ENCODE measurements around the gene PKD2. TPM values are rescaled to one million over a fixed set of nuclear protein-coding genes. Genes with fewer than 3 reads are reported as not detected.

PKD2 gene
- total RNA-seq, 2 experiments from 2014 or later, result 9.5 to 10.9 TPM

DNA sequence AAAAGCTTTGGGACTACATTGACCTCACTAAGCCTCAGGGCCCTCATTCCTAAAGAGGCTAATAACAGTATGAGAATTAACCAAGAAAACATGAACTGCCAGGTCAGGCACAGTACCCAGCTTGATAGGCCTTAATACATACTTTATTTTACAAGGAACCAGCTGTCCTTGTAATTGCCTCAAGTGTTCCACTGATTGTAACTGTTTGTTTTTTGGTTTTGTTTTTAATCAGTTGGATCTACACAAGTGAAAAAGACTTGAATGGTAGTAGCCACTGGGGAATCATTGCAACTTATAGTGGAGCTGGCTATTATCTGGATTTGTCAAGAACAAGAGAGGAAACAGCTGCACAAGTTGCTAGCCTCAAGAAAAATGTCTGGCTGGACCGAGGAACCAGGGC lies 35.6 kb downstream of the PKD2 start:
- POLR2A ChIA-PET, result no interaction called here
- no peak for ATAC-seq (ENCODE audit: low read depth)
- H3K4me3 Mint-ChIP-seq, result no peak overlapping the region

DNA sequence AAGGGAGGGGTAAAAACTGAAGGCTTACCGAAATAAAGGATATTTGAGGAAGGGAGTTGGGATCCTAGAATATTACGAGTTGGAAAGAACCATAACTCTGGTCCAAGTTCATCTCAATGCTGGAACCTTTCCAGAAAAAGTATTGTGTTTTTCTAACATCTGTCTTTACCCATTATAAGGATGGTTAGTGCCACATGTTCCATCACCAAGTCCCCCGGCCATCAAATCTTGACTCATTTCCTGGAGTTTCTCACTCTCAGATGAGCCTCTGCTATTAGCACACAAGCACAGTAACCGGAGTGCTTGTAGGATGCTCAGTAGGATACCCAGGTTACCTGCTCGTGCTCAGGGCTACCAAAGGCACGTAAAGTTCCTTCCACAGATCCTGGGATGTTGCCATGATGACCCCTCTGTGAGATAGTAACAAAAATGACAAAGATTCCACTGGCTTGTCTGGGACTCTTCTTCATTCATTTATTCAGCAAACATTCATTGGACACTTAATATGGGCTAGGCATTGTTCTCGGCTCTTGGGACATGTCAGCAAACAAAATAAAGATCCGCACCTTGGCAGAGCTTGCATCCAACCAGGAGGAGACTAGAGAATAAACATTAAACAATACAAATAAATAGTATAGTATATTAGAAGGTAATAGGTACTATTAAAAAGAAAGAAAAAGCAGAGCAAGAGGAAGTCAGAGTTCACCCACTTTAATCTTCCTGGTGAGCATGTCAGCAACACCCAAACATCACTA lies 36.3 kb downstream of the PKD2 start:
- ATAC-seq (ENCODE audit: low read depth), result no peak
- H3K4me3 Mint-ChIP-seq, result no peak overlapping the region
- no peaks in the 10 kb centered on the region for H3K4me1 Mint-ChIP-seq
- DNase-seq, result no peak
- POLR2A ChIA-PET, result no interaction called here
- no peaks in the 10 kb centered on the region for H3K27me3 Mint-ChIP-seq
- no peak overlapping the region for H3K27ac Mint-ChIP-seq
- no peaks in the 10 kb centered on the region for H3K9me3 Mint-ChIP-seq
- peaks cover 24% of the 10 kb centered on the region for H3K36me3 Mint-ChIP-seq

More for the DNA sequence above, 35.6 kb downstream of the PKD2 start:
- no peak overlapping the region for H3K27ac Mint-ChIP-seq
- no peaks in the 10 kb centered on the region for H3K9me3 Mint-ChIP-seq
- no peaks in the 10 kb centered on the region for H3K4me1 Mint-ChIP-seq
- no peak for DNase-seq
- no peaks in the 10 kb centered on the region for H3K27me3 Mint-ChIP-seq
- peaks cover 23% of the 10 kb centered on the region for H3K36me3 Mint-ChIP-seq

DNA sequence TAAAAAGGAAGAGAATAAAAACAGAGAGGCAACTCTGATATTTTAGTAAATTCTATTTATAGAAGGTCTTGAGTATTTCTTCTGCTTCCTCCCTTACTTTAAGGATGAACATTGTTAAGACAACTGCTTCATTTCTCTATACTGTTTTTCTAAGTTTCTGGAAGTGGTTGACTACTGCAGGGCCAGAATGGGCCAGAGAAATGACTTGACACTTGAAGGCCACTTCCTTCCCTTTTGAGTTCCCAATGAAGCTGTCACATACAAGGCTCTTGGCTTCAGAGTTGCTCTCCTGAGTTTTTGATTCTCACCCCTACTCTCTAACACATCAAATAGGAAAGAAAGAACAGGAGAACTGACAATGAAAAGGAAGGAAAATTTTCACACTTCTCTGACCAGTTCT lies 37.6 kb downstream of the PKD2 start:
- DNase-seq, result no peak
- ATAC-seq (ENCODE audit: low read depth), result no peak
- no peak overlapping the region for H3K4me3 Mint-ChIP-seq
- H3K27ac Mint-ChIP-seq, result no peak overlapping the region
- H3K27me3 Mint-ChIP-seq, result no peaks in the 10 kb centered on the region
- H3K4me1 Mint-ChIP-seq, result no peaks in the 10 kb centered on the region
- H3K9me3 Mint-ChIP-seq, result no peaks in the 10 kb centered on the region
- H3K36me3 Mint-ChIP-seq, result peaks cover 21% of the 10 kb centered on the region
- POLR2A ChIA-PET, result no interaction called here

DNA sequence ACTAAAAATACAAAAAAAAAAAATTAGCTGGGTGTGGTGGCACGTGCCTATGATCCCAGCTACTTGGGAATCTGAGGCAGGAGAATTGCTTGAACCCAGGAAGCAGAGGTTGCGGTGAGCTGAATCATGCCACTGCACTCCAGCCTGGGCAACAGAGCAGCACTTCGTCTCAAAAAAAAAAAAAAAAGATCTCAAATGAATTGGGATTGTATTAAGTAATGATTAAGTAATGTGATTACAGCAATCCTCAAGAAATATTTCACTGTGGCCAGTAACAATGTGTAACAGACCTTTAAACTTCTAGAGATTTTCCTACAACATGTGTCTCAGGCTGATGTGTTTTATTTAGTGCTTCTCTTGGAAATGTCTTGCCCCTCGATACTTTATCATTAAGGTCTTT lies 46.8 kb downstream of the PKD2 start:
- POLR2A ChIA-PET, result no interaction called here
- peaks cover 1% of the 10 kb centered on the region for H3K4me1 Mint-ChIP-seq
- no peak overlapping the region for H3K4me3 Mint-ChIP-seq
- H3K9me3 Mint-ChIP-seq, result no peaks in the 10 kb centered on the region
- DNase-seq, result no peak
- H3K36me3 Mint-ChIP-seq, result peaks cover 6% of the 10 kb centered on the region
- no peaks in the 10 kb centered on the region for H3K27me3 Mint-ChIP-seq
- H3K27ac Mint-ChIP-seq, result no peak overlapping the region
- no peak for ATAC-seq (ENCODE audit: low read depth)

DNA sequence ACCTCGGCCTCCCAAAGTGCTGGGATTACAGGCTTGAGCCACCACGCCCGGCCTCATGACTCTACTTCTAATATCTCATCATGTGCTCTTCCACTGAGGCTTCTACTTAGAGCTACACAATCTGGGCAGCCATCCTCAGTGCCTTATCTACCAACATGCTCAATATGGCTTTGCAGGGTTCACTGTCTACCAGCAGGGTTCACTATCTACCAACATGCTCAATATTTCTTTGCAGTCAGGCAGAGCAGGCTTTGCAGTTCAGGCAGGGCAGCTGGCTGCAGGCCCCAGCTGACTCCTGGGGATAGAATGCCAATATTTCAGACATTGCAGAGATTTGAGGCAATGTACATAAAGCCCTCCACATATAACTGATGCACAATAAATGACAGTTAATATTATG lies 47.5 kb downstream of the PKD2 start:
- ATAC-seq (ENCODE audit: low read depth) (peak; percentile 52), DNase-seq (no peak)
- no peaks in the 10 kb centered on the region for H3K27me3 Mint-ChIP-seq
- H3K36me3 Mint-ChIP-seq, result peaks cover 9% of the 10 kb centered on the region
- POLR2A ChIA-PET, result no interaction called here
- H3K4me1 Mint-ChIP-seq, result peaks cover 3% of the 10 kb centered on the region
- H3K4me3 Mint-ChIP-seq, result no peak overlapping the region
- no peaks in the 10 kb centered on the region for H3K9me3 Mint-ChIP-seq
- no peak overlapping the region for H3K27ac Mint-ChIP-seq

DNA sequence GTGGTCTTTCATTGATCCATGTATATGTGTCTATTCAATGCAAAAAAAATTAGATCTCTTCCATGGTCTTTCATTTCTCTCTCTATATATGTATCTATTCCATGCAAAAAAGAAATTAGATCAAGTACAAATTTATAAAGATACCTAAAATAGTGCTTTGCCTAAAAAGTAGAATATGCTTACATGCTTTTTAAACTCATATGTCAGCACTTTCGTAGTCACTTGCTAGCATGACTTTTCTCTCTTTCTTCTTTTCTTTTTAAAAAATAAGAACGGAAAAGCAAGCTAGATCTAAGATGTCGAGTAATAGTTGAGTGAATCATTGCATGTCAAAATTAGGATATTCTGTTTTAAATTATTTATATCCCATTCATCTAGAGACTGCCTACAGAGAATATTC lies 50.9 kb downstream of the PKD2 start:
- no peak for DNase-seq
- ATAC-seq (ENCODE audit: low read depth), result no peak
- peaks cover 10% of the 10 kb centered on the region for H3K36me3 Mint-ChIP-seq
- no peaks in the 10 kb centered on the region for H3K27me3 Mint-ChIP-seq
- POLR2A ChIA-PET, result no interaction called here
- no peak overlapping the region for H3K27ac Mint-ChIP-seq
- no peaks in the 10 kb centered on the region for H3K9me3 Mint-ChIP-seq
- H3K4me3 Mint-ChIP-seq, result no peak overlapping the region
- H3K4me1 Mint-ChIP-seq, result peaks cover 2% of the 10 kb centered on the region

DNA sequence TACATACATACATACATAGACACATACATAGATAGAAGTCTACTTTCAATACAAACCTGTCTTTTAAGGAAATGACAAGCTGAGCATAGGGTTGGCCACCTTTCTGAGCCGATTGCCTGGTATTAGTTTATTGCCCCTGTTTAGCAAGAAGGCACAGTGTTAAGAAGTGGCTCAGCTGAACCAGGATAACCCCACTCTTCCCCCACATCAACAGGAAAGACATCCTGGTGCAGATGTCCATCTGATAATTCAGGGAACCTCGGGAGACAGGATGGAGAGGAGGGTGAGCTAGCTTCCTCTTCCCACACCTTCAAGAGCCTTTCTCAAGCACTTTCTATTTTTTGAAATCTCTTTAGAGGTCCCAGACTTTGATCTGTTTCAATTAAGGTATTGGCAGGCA lies 52.3 kb downstream of the PKD2 start:
- POLR2A ChIA-PET, result no interaction called here
- Mint-ChIP-seq H3K9me3 (no peaks in the 10 kb centered on the region), H3K27me3 (no peaks in the 10 kb centered on the region), H3K27ac (no peak overlapping the region), H3K4me3 (no peak overlapping the region), H3K36me3 (peaks cover 15% of the 10 kb centered on the region), H3K4me1 (peaks cover 2% of the 10 kb centered on the region)
- no peak for ATAC-seq (ENCODE audit: low read depth)
- DNase-seq, result no peak

DNA sequence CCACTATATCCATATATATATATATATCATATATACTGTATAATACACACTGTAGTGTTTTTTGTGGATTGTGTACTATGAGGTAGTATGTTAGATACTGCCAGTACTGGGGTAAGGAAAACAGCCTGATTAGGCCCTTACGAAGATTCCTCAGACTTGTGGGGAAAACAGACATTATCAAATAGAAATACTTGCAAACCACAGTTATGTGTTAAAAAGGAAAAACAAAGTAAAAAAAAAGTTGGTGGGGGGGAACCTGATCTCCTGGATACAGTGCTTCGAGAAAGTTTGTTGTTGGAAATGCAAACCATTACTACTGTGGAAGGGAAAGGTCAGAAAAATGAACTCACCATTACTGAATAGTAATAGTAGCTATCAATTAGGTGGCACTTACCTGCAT lies 53.0 kb downstream of the PKD2 start:
- Mint-ChIP-seq H3K27me3 (no peaks in the 10 kb centered on the region), H3K27ac (no peak overlapping the region), H3K9me3 (no peaks in the 10 kb centered on the region), H3K36me3 (peaks cover 15% of the 10 kb centered on the region), H3K4me3 (no peak overlapping the region), H3K4me1 (peaks cover 2% of the 10 kb centered on the region)
- POLR2A ChIA-PET, result no interaction called here
- DNase-seq, result no peak
- no peak for ATAC-seq (ENCODE audit: low read depth)

DNA sequence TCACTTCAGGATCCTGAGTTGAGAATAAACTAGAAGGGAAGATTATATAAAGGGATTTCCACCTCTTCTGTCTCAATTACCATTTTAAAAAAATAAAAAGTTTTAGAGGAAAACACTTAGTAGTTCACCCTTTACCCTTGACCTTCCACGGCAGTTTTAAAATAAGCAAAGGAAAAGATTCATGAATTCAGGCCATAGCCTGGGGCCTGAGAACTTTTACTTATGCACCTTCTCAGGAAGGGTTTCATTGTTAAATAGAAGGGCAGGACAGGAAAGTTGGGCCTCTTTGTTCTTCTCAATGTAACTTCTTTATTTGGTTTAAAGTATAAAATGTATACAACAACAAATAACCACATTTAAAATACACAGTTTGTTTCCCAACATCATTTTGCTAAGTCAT lies 54.9 kb downstream of the PKD2 start:
- H3K27ac Mint-ChIP-seq, result no peak overlapping the region

DNA sequence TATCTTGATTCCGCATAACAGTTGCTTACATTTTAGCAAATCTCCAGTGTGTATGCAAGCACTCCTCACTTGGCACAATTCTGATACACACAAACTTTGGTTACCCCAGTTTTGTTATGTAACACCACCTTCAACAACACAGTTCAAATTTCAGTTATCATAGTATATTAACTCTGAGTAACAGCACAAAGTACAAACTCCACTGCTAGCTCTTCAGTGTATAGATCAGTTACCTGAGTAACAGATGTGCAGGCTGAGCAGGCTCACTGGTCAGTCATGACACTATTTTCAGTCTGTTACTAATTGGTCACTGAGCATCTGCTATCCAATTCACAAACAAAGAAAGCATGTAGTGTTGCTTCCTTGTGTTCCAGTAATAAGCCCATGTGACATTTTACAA lies 55.4 kb downstream of the PKD2 start:
- Mint-ChIP-seq H3K36me3 (peaks cover 30% of the 10 kb centered on the region), H3K4me1 (peaks cover 2% of the 10 kb centered on the region), H3K27me3 (no peaks in the 10 kb centered on the region), H3K9me3 (no peaks in the 10 kb centered on the region), H3K27ac (no peak overlapping the region), H3K4me3 (no peak overlapping the region)
- no peak for ATAC-seq (ENCODE audit: low read depth)
- POLR2A ChIA-PET, result no interaction called here
- DNase-seq, result no peak

More for the DNA sequence above, 54.9 kb downstream of the PKD2 start:
- no peak for ATAC-seq (ENCODE audit: low read depth)
- H3K9me3 Mint-ChIP-seq, result no peaks in the 10 kb centered on the region
- POLR2A ChIA-PET, result no interaction called here
- H3K4me3 Mint-ChIP-seq, result no peak overlapping the region
- peaks cover 2% of the 10 kb centered on the region for H3K4me1 Mint-ChIP-seq
- no peak for DNase-seq
- H3K27me3 Mint-ChIP-seq, result no peaks in the 10 kb centered on the region
- H3K36me3 Mint-ChIP-seq, result peaks cover 25% of the 10 kb centered on the region

DNA sequence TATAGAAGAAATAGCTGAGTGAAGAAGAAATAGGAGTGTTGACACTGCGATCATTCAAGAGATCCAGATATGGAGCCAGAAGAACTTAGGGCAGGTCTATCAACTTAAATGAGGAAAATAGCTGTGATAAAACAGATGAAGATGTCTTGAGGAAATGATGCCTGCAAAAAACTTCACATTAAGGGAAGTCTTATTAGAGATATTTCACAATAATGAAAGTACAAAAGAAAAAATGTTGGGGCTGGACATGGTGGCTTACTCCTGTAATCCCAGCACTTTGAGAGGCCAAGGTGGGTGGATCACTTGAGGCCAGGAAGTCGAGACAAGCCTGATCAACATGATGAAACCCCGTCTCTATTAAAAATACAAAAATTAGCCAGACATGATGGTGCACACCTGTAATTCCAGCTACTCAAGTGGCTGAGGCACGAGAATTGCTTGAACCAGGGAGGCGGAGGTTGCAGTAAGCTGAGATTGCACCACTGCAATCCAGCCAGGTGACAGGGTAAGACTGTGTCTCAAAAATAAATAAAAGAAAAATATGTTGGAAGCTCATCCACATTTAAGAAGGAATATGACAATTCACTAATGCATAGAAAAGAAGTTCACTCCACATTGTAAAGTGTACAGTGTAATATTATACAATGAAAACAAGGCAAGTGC lies 56.3 kb downstream of the PKD2 start:
- Mint-ChIP-seq H3K27me3 (no peaks in the 10 kb centered on the region), H3K9me3 (peaks cover 2% of the 10 kb centered on the region), H3K4me3 (no peak overlapping the region), H3K36me3 (peaks cover 38% of the 10 kb centered on the region), H3K4me1 (peaks cover 2% of the 10 kb centered on the region), H3K27ac (no peak overlapping the region)
- POLR2A ChIA-PET, result no interaction called here
- no peak for ATAC-seq (ENCODE audit: low read depth)
- no peak for DNase-seq

DNA sequence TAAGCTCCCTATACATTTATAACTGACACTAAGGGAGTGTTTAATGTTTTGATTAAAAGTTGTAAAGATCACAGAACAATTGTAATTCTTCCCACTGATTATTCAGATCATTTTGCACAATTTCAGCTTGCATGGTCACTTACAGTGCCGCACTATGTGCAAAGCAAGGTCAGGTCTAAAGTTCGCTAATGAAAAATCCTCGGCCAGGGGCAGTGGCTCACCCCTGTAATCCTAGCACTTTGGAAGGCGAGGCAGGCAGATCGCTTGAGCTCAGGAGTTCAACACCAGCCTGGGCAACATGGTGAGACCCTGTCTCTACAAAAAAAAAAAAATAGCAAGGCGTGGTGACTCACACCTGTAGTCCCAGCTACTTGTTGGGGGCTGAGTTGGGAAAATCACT lies 57.0 kb downstream of the PKD2 start:
- peaks cover 2% of the 10 kb centered on the region for H3K9me3 Mint-ChIP-seq
- H3K36me3 Mint-ChIP-seq, result peaks cover 41% of the 10 kb centered on the region
- ATAC-seq (ENCODE audit: low read depth) (no peak), DNase-seq (no peak)
- POLR2A ChIA-PET, result no interaction called here
- H3K27ac Mint-ChIP-seq, result no peak overlapping the region
- H3K4me1 Mint-ChIP-seq, result peaks cover under 1% of the 10 kb centered on the region
- no peaks in the 10 kb centered on the region for H3K27me3 Mint-ChIP-seq
- no peak overlapping the region for H3K4me3 Mint-ChIP-seq

DNA sequence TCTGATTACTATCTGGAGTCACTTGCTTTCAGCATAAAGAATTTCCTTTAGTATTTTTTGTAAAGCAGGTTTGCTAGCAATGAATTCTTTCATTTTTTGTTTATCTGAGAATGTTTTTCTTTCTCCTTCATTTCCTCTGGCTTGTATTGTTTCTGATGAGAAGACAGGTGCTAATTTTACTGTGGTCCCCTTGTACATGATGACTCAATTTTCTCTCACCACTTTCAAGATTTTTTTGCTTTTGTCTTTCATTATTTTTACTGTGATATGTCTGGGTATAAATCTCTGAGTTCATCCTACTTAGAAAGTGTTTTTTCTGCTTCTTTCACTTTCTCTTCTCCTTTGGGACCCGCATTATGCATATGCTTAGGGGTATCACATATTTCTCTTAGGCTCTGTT lies 62.6 kb downstream of the PKD2 start:
- no peak overlapping the region for H3K4me3 Mint-ChIP-seq
- H3K27me3 Mint-ChIP-seq, result no peaks in the 10 kb centered on the region
- ATAC-seq (ENCODE audit: low read depth) (no peak), DNase-seq (no peak)
- POLR2A ChIA-PET, result no interaction called here
- H3K36me3 Mint-ChIP-seq, result peaks cover 73% of the 10 kb centered on the region
- H3K4me1 Mint-ChIP-seq, result peaks cover 4% of the 10 kb centered on the region
- peaks cover 6% of the 10 kb centered on the region for H3K9me3 Mint-ChIP-seq
- H3K27ac Mint-ChIP-seq, result no peak overlapping the region

DNA sequence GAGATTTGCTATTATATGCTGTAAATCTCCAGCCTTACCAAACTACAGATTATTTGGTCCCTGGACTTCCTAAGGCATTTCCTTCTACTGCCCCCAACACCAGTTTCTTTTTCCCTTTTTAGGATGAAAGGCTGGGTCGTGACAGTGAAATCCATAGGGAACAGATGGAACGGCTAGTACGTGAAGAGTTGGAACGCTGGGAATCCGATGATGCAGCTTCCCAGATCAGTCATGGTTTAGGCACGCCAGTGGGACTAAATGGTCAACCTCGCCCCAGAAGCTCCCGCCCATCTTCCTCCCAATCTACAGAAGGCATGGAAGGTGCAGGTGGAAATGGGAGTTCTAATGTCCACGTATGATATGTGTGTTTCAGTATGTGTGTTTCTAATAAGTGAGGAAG lies 67.9 kb downstream of the PKD2 start:
- POLR2A ChIA-PET, result no interaction called here
- no peak for DNase-seq
- Mint-ChIP-seq H3K27ac (no peak overlapping the region), H3K36me3 (peaks cover 44% of the 10 kb centered on the region), H3K4me3 (no peak overlapping the region), H3K4me1 (no peaks in the 10 kb centered on the region), H3K9me3 (peaks cover 4% of the 10 kb centered on the region), H3K27me3 (no peaks in the 10 kb centered on the region)
- ATAC-seq (ENCODE audit: low read depth), result no peak
